Stimulated activated CD4-positive, alpha-beta T cell treated with anti-CD3 and anti-CD28 coated beads, Interleukin-4, amount 100 ng/mL, for 1 hour (primary cell): ENCODE measurements around the gene B4GALNT4.
A peak's percentile ranks its signal among the peaks of the same experiment; 100 is the strongest.
"Not testable (repeated sequence)": the region's sequence is repeated elsewhere in the genome, so short reads cannot be mapped to it uniquely, and the experiment has no call there.

Experiments used
- DNase-seq: peaks from one replicate; pipeline ENCODE4 v3.0.0-alpha.2; 2020

B4GALNT4 gene

GRCh38 chr11:369336-370018 is at the start of gene B4GALNT4:
TSS of gene B4GALNT4 (plus strand) at chr11:369499. CDS start at chr11:369804, 305 bp downstream.
- peak; percentile 46 for DNase-seq

- not testable (repeated sequence) for DNase-seq
These were observed 49.4 kb upstream of the B4GALNT4 start for GRCh38 chr11:319888-320273.

- no peak for DNase-seq
These were observed 45.1 kb upstream of the B4GALNT4 start for GRCh38 chr11:324156-324555.

DNA sequence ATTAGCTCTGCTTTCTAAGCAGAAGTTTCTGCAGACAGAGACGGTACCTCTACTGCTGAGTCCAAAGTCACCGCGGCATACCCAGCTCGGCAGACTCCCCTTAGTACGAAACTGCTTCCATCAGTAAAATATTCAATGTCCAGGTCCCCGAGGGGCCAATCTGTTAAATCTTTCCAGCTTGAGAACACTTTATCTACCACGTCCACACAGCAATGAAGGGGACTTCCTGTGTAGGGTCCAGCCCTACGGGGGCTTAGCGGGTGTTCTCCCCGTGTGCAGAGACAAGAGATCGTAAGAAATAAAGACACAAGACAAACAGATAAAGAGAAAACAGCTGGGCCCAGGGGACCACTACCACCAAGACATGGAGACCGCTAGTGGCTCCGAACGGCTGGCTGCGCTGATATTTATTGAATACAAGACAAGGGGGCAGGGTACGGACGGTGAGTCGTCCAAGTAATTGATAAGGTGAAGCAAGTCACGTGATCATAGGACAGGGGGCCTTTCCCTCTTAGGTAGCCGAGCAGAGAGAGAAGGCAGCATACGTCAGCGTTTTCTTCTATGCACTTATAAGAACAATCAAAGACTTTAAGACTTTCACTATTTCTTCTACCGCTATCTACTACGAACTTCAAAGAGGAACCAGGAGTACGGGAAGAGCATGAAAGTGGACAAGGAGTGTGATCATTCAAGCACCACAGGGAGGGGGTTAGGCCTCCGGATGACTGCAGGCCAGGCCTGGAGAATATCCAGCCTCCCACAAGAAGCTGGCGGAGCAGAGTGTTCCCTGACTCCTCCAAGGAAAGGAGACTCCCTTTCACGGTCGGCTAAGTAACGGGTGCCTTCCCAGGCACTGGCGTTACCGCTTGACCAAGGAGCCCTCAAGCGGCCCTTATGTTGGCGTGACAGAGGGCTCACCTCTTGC is 44.4 kb upstream of the B4GALNT4 start:
- not testable (repeated sequence) for DNase-seq

DNA sequence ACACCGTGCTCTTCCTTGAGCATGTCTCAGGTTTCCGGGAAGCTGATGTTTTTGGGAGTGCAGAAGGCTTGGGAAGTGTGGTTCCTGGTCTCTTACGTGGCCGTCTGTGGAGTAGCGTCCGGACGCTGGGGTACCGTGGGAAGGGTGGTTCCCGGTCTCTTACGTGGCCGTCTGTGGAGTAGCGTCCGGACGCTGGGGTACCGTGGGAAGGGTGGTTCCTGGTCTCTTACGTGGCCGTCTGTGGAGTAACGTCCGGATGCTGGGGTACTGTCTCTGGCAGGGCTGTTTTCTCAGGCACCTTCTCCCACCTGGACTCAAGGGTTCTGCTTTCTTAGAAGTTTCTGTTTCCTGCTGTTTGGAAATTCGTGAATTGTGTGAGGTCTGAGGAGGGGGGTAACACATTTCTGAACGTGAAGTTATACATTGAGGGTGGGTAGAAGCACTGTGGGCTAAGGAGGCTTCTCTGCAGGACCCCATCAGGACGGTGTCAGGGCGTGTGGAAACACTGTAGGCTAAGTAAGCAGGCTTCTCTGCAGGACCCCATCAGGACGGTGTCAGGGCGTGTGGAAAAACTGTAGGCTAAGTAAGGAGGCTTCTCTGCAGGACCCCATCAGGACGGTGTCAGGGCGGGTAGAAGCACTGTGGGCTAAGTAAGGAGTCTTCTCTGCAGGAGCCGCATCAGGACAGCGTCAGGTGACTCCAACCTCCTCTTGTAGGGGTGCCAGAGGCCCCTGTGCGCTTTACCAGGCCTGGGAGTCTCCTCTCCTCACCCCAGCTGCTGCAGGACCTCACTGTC is 43.3 kb upstream of the B4GALNT4 start:
- no peak for DNase-seq

- DNase-seq: no peak
These were observed 42.8 kb upstream of the B4GALNT4 start for GRCh38 chr11:326592-326841.

- peak; percentile 52 for DNase-seq
These were observed 42.3 kb upstream of the B4GALNT4 start for GRCh38 chr11:326842-327580.

- no peak for DNase-seq
These were observed 41.7 kb upstream of the B4GALNT4 start for GRCh38 chr11:327581-327923.

GRCh38 chr11:328012-328411 is 41.3 kb upstream of the B4GALNT4 start:
- DNase-seq: no peak

DNA sequence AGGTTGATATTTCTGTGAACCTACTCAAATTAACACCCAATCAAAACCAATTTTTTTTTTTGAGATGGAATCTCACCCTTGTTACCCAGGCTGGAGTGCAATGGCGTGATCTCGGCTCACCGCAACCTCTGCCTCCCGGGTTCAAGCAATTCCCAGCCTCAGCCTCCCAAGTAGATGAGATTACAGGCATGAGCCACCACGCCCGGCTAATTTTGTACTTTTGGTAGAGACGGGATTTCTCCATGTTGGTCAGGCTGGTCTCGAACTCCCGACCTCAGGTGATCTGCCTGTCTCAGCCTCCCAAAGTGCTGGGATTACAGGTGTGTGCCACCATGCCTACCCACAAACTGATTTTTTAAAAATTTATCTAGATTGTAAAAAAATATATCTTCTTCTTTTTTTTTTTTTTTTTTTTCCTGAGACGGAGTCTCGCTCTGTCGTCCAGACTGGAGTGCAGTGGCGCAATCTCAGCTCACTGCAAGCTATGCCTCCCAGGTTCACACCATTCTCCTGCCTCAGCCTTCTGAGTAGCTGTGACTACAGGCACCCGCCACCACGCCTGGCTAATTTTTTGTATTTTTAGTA is 40.7 kb upstream of the B4GALNT4 start:
- DNase-seq: not testable (repeated sequence)

- no peak for DNase-seq
These were observed 39.4 kb upstream of the B4GALNT4 start for GRCh38 chr11:329886-330253.

- no peak for DNase-seq
These were observed 39.0 kb upstream of the B4GALNT4 start for GRCh38 chr11:330307-330693.

DNA sequence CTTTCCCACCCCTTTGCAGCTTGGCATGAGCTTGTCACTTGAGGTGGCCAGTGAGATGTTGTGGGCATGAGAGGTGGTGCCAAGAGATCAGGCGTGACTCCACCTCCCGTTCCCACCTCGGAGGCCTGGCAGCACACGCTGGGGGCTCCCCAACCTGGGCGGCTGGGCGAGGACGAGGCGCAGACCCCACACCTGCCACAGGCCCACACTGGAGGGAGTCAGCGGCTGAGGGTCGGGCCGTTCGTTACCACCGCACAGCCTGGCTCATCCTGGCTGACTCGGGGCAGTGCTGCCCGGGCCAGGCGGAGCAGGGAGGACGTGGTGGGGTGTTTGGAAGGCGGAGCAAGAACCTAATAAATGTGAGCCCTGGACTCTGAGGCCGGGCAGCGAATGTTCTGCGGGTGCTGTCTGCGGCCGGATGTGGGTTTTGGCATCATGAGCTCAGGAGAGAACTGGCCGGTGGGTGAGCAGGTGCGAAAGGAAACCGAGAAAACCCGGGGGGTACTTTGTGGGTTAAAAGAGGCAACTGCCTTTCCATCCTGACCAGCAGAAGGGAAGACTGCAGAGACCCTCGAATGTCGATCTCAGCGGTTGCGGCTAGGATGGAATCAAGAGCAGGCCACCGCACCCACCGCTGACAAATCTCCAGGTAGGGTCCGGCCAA is 38.5 kb upstream of the B4GALNT4 start:
- DNase-seq: no peak

- no peak for DNase-seq
These were observed 37.8 kb upstream of the B4GALNT4 start for GRCh38 chr11:331358-332060.

GRCh38 chr11:332651-333480 is 36.4 kb upstream of the B4GALNT4 start:
- DNase-seq: no peak

- not testable (repeated sequence) for DNase-seq
These were observed 35.6 kb upstream of the B4GALNT4 start for GRCh38 chr11:333616-334263.

GRCh38 chr11:334264-334994 is 34.9 kb upstream of the B4GALNT4 start:
- no peak for DNase-seq

- DNase-seq: no peak
These were observed 33.3 kb upstream of the B4GALNT4 start for GRCh38 chr11:335779-336658.
